Testis (tissue), 3 donors: ENCODE data around the gene RGSL1. TPM values are rescaled to one million over a fixed set of nuclear protein-coding genes. Genes with fewer than 3 reads are reported as not detected.

ENCODE experiments used
- DNase-seq: peaks from one replicate; pipeline ENCODE4 v3.0.0-alpha.2; 2019
- H3K27ac ChIP-seq, 2 donors: fragments of 200-600 bp; sonication (generic); one replicate each; pipeline ENCODE4 v1.5.1; 2019
- H3K27me3 ChIP-seq: fragments of 200-600 bp; sonication (generic); one replicate; pipeline ENCODE4 v1.5.1; 2019
- H3K36me3 ChIP-seq: fragments of 200-600 bp; sonication (generic); one replicate; pipeline ENCODE4 v1.5.1; 2017; ENCODE audit warnings: low read depth; ENCODE audit errors: missing control alignments
- H3K4me1 ChIP-seq: fragments of 200-600 bp; sonication (generic); one replicate; pipeline ENCODE4 v1.5.1; 2019
- H3K4me3 ChIP-seq, 2 donors: fragments of 200-600 bp; sonication (generic); one replicate each; pipeline ENCODE4 v1.5.1; 2017 to 2019
- H3K9me3 ChIP-seq: fragments of 200-600 bp; sonication (generic); one replicate; pipeline ENCODE4 v1.5.1; 2017
- CTCF ChIP-seq, 3 experiments: fragments of 450-650 bp in 2 of 3; fragments of 200-600 bp in 1 of 3; sonication (generic) in 1 of 3; IDR thresholded peaks; one replicate each; pipeline ENCODE4 v1.5.1; 2016 to 2019; ENCODE audit warnings: antibody characterized with exemption in 3 of 3, mild to moderate bottlenecking in 2 of 3, moderate library complexity in 1 of 3
- POLR2A ChIP-seq: fragments of 450-650 bp; IDR thresholded peaks from one replicate; pipeline ENCODE4 v1.6.1; 2017; ENCODE audit warnings: antibody characterized with exemption, mild to moderate bottlenecking, moderate library complexity
- WGBS, 2 donors: methylation state at CpG; one replicate each; pipeline ENCODE4 v1.1.5; 2018; 5-methylcytosine and 5-hydroxymethylcytosine counted together
- intact Hi-C: fragments of 100-400 bp; cut with DNase I; formaldehyde crosslinking; loops from one replicate; pipeline ENCODE4 v1.15.1; 2023; ENCODE audit warnings: low total_unique reads
- polyA plus RNA-seq: library from polyadenylated mRNA; stranded (reverse); fragments of 350-450 nt; fragmentation: Illumina TruSeq; extraction: RNeasy Lipid Tissue Mini Kit (QIAGEN cat#74804); gene quantifications from one replicate; pipeline ENCODE4 v1.2.3, GENCODE V29; 2014; ENCODE audit warnings: low read depth, low replicate concordance; ENCODE audit not compliant: insufficient read depth
- total RNA-seq, 2 donors: library from RNA; depleted of rRNA; stranded (reverse); fragments of >200 nt; gene quantifications; one replicate each; pipeline ENCODE4 v1.2.3, GENCODE V29; 2016

RGSL1 gene
- total and polyA plus RNA-seq, 3 donors from 2014 or later: 12.6 to 37.1 (median 25.9) TPM

- 0% methylated on average over 1 of the region's 1 CpG for WGBS, 2 donors
- Histone ChIP-seq H3K36me3 (no peaks in the 10 kb centered on the region), H3K4me3 (no peak overlapping the region), H3K27ac (no peak overlapping the region), H3K9me3 (no peaks in the 10 kb centered on the region), H3K4me1 (peaks cover 8% of the 10 kb centered on the region), H3K27me3 (no peaks in the 10 kb centered on the region)
- intact Hi-C loops: no loop called here
- DNase-seq: no peak
- TF ChIP-seq CTCF (IDR thresholded peaks at IDR 0.05): no peak
- TF ChIP-seq POLR2A: no peak
Measured at GRCh38 chr1:182587093-182587492, 137.1 kb downstream of the RGSL1 start.

- H3K4me3 ChIP-seq: peak overlapping the region; percentile 64 to 84
- H3K27me3 ChIP-seq: no peaks in the 10 kb centered on the region
- H3K36me3 ChIP-seq: no peaks in the 10 kb centered on the region
- no peaks in the 10 kb centered on the region for H3K9me3 ChIP-seq
- TF ChIP-seq POLR2A (no peak), CTCF (IDR thresholded peaks at IDR 0.05) (no peak)
- peak overlapping the region in 1 of 2 donors; percentile 91 for H3K27ac ChIP-seq
- intact Hi-C loops: no loop called here
- H3K4me1 ChIP-seq: peaks cover 8% of the 10 kb centered on the region
- WGBS, 2 donors: 42 to 49% methylated on average over 4 of the region's 4 CpGs
- DNase-seq: no peak
Measured at GRCh38 chr1:182587666-182588499, 137.9 kb downstream of the RGSL1 start.

GRCh38 chr1:182588500-182589396 lies 138.8 kb downstream of the RGSL1 start, which contains the start of gene RNASEL:
Gene RNASEL, minus strand, starts transcription at chr1:182589256. Its CDS starts 2,450 bp downstream, at chr1:182586806.
- DNase-seq: peak; percentile 85
- H3K4me3 ChIP-seq: peak within 1 kb of the TSS; percentile 64 to 84
- no peak for TF ChIP-seq POLR2A
- no peak for TF ChIP-seq CTCF (IDR thresholded peaks at IDR 0.05)
- no peaks in the 10 kb centered on the region for H3K9me3 ChIP-seq
- no peaks in the 10 kb centered on the region for H3K36me3 ChIP-seq
- peak within 1 kb of the TSS; percentile 88 to 91 for H3K27ac ChIP-seq
- H3K27me3 ChIP-seq: no peaks in the 10 kb centered on the region
- peaks cover 8% of the 10 kb centered on the region for H3K4me1 ChIP-seq
- intact Hi-C loops: no loop called here
- WGBS, 2 donors: 4 to 5% methylated on average over 20 of the region's 20 CpGs

GRCh38 chr1:182589520-182589919 lies 139.6 kb downstream of the RGSL1 start:
- intact Hi-C loops: no loop called here
- TF ChIP-seq CTCF (IDR thresholded peaks at IDR 0.05) (no peak), POLR2A (no peak)
- Histone ChIP-seq H3K27me3 (no peaks in the 10 kb centered on the region), H3K36me3 (no peaks in the 10 kb centered on the region), H3K27ac (peak overlapping the region in 1 of 2 donors; percentile 88), H3K4me3 (no peak overlapping the region), H3K4me1 (peaks cover 8% of the 10 kb centered on the region), H3K9me3 (no peaks in the 10 kb centered on the region)
- DNase-seq: no peak
- WGBS, 2 donors: 86 to 90% methylated on average over 2 to 3 of the region's 3 CpGs
